Measurements from ENCODE around the gene C1QTNF8. TPM values are rescaled to one million over a fixed set of nuclear protein-coding genes. Genes with fewer than 3 reads are reported as not detected.
A peak's percentile ranks its signal among the peaks of the same experiment; 100 is the strongest.

Gene C1QTNF8
- total and polyA plus RNA-seq, 2 experiments from 2014 or later = not detected

- no peak for DNase-seq
- Histone ChIP-seq H3K79me2 (ENCODE audit: insufficient read depth) (no peaks in the 10 kb centered on the region), H3K36me3 (ENCODE audit: low read depth) (no peaks in the 10 kb centered on the region), H3K27ac (no peak overlapping the region), H3F3A (ENCODE audit: insufficient read depth) (no peaks in the 10 kb centered on the region), H3K4me2 (ENCODE audit: unreplicated experiment) (no peak overlapping the region), H4K20me1 (ENCODE audit: insufficient read depth) (no peaks in the 10 kb centered on the region), H3K9ac (no peak overlapping the region), H3K9me3 (ENCODE audit: low read depth) (no peaks in the 10 kb centered on the region), H3K4me1 (ENCODE audit: insufficient read depth) (no peaks in the 10 kb centered on the region), H3K9me2 (ENCODE audit: insufficient read depth) (no peaks in the 10 kb centered on the region), H3K27me3 (replicated peaks; ENCODE audit: insufficient read depth) (peaks cover 40% of the 10 kb centered on the region), H2AFZ (no peak overlapping the region), H3K4me3 (no peak overlapping the region)
- in situ Hi-C loops (cut with MboI) = no loop called here
- 35 to 37% methylated on average over 21 to 25 of the region's 26 CpGs for WGBS, 2 experiments (ENCODE audit: low coverage in 1 of 2, low lambda C conversion rate in 2 of 2, missing lambda C conversion rate in 2 of 2)
- TF ChIP-seq EZH2phosphoT487 (IDR thresholded peaks at IDR 0.05; ENCODE audit: insufficient read depth, low read depth) = no peak
- TF ChIP-seq EZH2 (IDR thresholded peaks at IDR 0.05; ENCODE audit: insufficient read depth, poor library complexity, severe bottlenecking) = no peak
Observed at GRCh38 chr16:1112506-1113184, 16.6 kb upstream of the C1QTNF8 start.

GRCh38 chr16:1109648-1110047 is 13.6 kb upstream of the C1QTNF8 start:
- in situ Hi-C loops (cut with MboI) = no loop called here
- WGBS, 2 experiments (ENCODE audit: low coverage in 1 of 2, low lambda C conversion rate in 2 of 2, missing lambda C conversion rate in 2 of 2) = 20% methylated on average over 19 of the region's 19 CpGs
- H3K4me3 ChIP-seq = no peak overlapping the region
- H3K9me3 ChIP-seq (ENCODE audit: low read depth) = no peaks in the 10 kb centered on the region
- peaks cover 34% of the 10 kb centered on the region for H3K27me3 ChIP-seq (replicated peaks; ENCODE audit: insufficient read depth)
- no peak overlapping the region for H2AFZ ChIP-seq
- H3K36me3 ChIP-seq (ENCODE audit: low read depth) = no peaks in the 10 kb centered on the region
- TF ChIP-seq EZH2 (IDR thresholded peaks at IDR 0.05; ENCODE audit: insufficient read depth, poor library complexity, severe bottlenecking) (no peak), EZH2phosphoT487 (IDR thresholded peaks at IDR 0.05; ENCODE audit: insufficient read depth, low read depth) (no peak)
- no peak overlapping the region for H3K27ac ChIP-seq
- no peaks in the 10 kb centered on the region for H3K4me1 ChIP-seq (ENCODE audit: insufficient read depth)
- no peaks in the 10 kb centered on the region for H4K20me1 ChIP-seq (ENCODE audit: insufficient read depth)
- DNase-seq = no peak
- no peaks in the 10 kb centered on the region for H3F3A ChIP-seq (ENCODE audit: insufficient read depth)
- H3K9ac ChIP-seq = no peak overlapping the region
- H3K9me2 ChIP-seq (ENCODE audit: insufficient read depth) = no peaks in the 10 kb centered on the region
- no peak overlapping the region for H3K4me2 ChIP-seq (ENCODE audit: unreplicated experiment)
- H3K79me2 ChIP-seq (ENCODE audit: insufficient read depth) = no peaks in the 10 kb centered on the region

- no peak overlapping the region for H3K9ac ChIP-seq
- H3K27me3 ChIP-seq (replicated peaks; ENCODE audit: insufficient read depth) = peaks cover 34% of the 10 kb centered on the region
- DNase-seq = peak; percentile 59
- in situ Hi-C loops (cut with MboI) = no loop called here
- no peaks in the 10 kb centered on the region for H3K79me2 ChIP-seq (ENCODE audit: insufficient read depth)
- TF ChIP-seq EZH2 (IDR thresholded peaks at IDR 0.05; ENCODE audit: insufficient read depth, poor library complexity, severe bottlenecking) (no peak), EZH2phosphoT487 (IDR thresholded peaks at IDR 0.05; ENCODE audit: insufficient read depth, low read depth) (no peak)
- H3K9me2 ChIP-seq (ENCODE audit: insufficient read depth) = no peaks in the 10 kb centered on the region
- no peaks in the 10 kb centered on the region for H3K36me3 ChIP-seq (ENCODE audit: low read depth)
- WGBS, 2 experiments (ENCODE audit: low coverage in 1 of 2, low lambda C conversion rate in 2 of 2, missing lambda C conversion rate in 2 of 2) = 14 to 15% methylated on average over 31 to 39 of the region's 42 CpGs
- no peak overlapping the region for H3K4me3 ChIP-seq
- no peaks in the 10 kb centered on the region for H4K20me1 ChIP-seq (ENCODE audit: insufficient read depth)
- no peaks in the 10 kb centered on the region for H3F3A ChIP-seq (ENCODE audit: insufficient read depth)
- H3K4me2 ChIP-seq (ENCODE audit: unreplicated experiment) = no peak overlapping the region
- H3K4me1 ChIP-seq (ENCODE audit: insufficient read depth) = no peaks in the 10 kb centered on the region
- H3K9me3 ChIP-seq (ENCODE audit: low read depth) = no peaks in the 10 kb centered on the region
- H3K27ac ChIP-seq = no peak overlapping the region
- H2AFZ ChIP-seq = no peak overlapping the region
Observed at GRCh38 chr16:1108299-1109252, 12.5 kb upstream of the C1QTNF8 start.

GRCh38 chr16:1107731-1108130 is 11.7 kb upstream of the C1QTNF8 start:
- WGBS, 2 experiments (ENCODE audit: low coverage in 1 of 2, low lambda C conversion rate in 2 of 2, missing lambda C conversion rate in 2 of 2) = 50 to 57% methylated on average over 12 of the region's 12 CpGs
- in situ Hi-C loops (cut with MboI) = no loop called here

More at GRCh38 chr16:1107731-1108130, 11.7 kb upstream of the C1QTNF8 start:
- Histone ChIP-seq H3F3A (ENCODE audit: insufficient read depth) (no peaks in the 10 kb centered on the region), H3K4me2 (ENCODE audit: unreplicated experiment) (no peak overlapping the region), H3K4me1 (ENCODE audit: insufficient read depth) (no peaks in the 10 kb centered on the region), H4K20me1 (ENCODE audit: insufficient read depth) (no peaks in the 10 kb centered on the region), H3K27ac (no peak overlapping the region), H3K36me3 (ENCODE audit: low read depth) (no peaks in the 10 kb centered on the region), H3K9me2 (ENCODE audit: insufficient read depth) (no peaks in the 10 kb centered on the region), H3K27me3 (replicated peaks; ENCODE audit: insufficient read depth) (peaks cover 34% of the 10 kb centered on the region), H3K9ac (no peak overlapping the region), H3K9me3 (ENCODE audit: low read depth) (no peaks in the 10 kb centered on the region), H3K4me3 (no peak overlapping the region), H2AFZ (no peak overlapping the region), H3K79me2 (ENCODE audit: insufficient read depth) (no peaks in the 10 kb centered on the region)
- no peak for TF ChIP-seq EZH2 (IDR thresholded peaks at IDR 0.05; ENCODE audit: insufficient read depth, poor library complexity, severe bottlenecking)
- no peak for TF ChIP-seq EZH2phosphoT487 (IDR thresholded peaks at IDR 0.05; ENCODE audit: insufficient read depth, low read depth)
- no peak for DNase-seq

Data from GM23248 (cell line).